Measurements from ENCODE around the gene HTD2.

HTD2 gene

GRCh38 chr3:58358092-58358491 lies 51.8 kb downstream of the HTD2 start:
- DNase-seq (ENCODE audit: low read depth in 2 of 2), result no peak

GRCh38 chr3:58358808-58359207 lies 52.5 kb downstream of the HTD2 start:
- DNase-seq (ENCODE audit: low read depth in 2 of 2), result no peak

GRCh38 chr3:58359621-58360020 lies 53.3 kb downstream of the HTD2 start:
- no peak for DNase-seq (ENCODE audit: low read depth in 2 of 2)

GRCh38 chr3:58361866-58362265 lies 55.5 kb downstream of the HTD2 start:
- DNase-seq (ENCODE audit: low read depth in 2 of 2), result no peak

DNA sequence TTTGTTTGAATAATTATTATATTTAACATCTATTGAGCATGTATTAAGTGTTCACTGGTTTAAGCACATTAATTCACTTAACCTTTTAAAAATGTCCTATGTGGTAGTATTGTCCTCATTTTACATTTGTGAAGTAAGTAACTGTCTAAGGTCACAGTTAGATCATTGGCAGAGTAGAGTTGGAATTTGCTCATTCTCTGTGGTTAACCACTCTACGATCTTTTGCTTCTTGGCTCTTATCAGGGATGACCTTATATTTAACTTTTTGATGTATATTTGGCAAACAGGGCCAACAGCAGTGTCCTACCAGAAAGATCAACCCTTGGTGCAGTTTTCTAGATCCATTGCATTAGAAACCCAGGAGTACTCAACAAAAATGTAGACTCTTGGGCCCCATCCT lies 60.4 kb downstream of the HTD2 start:
- no peak for DNase-seq (ENCODE audit: low read depth in 2 of 2)

- no peak for DNase-seq (ENCODE audit: low read depth in 2 of 2)
These were observed 62.7 kb downstream of the HTD2 start for GRCh38 chr3:58369038-58369437.

All from stimulated activated CD4-positive, alpha-beta T cell treated with anti-CD3 and anti-CD28 coated beads, Interleukin-1b, Interleukin-23, amount 100 ng/mL, for 4 hours (primary cell).